Head of caudate nucleus (tissue), 42 donors: ENCODE results near the gene BAIAP2L2.
"Not testable (repeated sequence)": the region's sequence is repeated elsewhere in the genome, so short reads cannot be mapped to it uniquely, and the experiment has no call there.

Experiments
- DNase-seq, 42 donors: peaks; one replicate each; pipeline versions ENCODE4 v3.0.0 to v3.0.0-alpha.2; 2020 to 2021; ENCODE audit warnings: mixed read lengths in 7 of 42
- intact Hi-C: fragments of 100-400 bp; cut with DNase I; formaldehyde crosslinking; loops from one replicate; pipeline ENCODE4 v1.15.0; 2022

BAIAP2L2 gene

DNA sequence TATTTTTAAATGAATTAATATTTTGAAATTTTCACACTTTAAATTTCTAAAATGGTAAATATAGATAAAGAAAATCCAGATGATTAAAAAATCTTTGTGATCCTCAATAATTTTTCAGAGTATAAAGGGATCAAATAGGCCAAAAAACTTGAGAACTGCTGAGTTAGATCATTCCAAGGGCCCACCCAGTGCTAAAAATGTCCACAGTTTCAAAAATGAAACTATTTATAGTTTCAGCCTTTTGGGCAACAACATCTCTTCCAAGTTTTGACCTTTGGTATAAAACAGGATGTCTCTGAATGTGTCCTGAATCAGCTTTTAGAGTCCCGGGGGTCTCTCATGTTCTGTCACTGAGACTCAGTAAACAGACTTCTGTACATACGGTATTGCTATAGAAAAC, 20.9 kb upstream of the BAIAP2L2 start:
- no peak for DNase-seq
- intact Hi-C loops = no loop called here

DNA sequence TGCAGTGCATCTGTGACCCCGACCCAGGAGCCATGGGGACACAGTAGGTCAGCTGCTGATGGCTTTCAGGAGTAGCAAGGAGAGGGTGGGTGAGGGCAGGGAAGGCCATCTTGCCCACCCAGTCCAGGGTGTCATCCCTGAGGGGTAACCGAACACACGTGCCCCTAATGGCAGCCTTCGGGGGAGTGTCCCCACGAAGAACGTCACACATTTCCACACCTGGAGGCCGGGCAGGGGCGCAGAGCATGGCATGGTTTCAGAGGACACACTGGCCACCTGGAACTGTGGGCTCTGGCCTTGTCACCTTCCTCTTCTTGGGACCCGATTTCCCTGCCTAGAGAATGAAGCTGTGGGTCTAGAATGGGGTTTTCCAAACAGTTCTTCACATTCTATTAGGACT, 19.4 kb upstream of the BAIAP2L2 start:
- intact Hi-C loops = no loop called here
- DNase-seq = no peak

DNA sequence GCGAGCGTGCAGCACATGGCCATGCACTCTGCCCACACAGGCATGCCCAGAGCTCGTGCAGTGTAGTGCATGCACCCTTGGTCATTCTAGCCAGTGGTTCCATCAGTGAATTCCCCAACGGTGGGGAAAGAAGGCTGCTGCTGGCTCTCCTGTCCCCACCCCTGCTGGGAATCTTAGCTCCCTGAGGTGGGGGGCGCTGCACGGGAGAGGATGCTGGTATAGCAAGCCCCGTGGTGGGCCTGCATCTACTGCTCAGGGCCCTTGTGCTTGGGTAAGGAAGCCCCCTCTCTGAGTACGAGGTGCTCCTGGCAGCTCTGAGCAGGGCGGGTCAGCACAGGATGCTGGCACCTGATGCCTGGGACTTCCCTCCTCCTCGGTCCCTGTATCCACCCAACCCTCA, 18.5 kb upstream of the BAIAP2L2 start:
- DNase-seq = no peak
- intact Hi-C loops = no loop called here

DNA sequence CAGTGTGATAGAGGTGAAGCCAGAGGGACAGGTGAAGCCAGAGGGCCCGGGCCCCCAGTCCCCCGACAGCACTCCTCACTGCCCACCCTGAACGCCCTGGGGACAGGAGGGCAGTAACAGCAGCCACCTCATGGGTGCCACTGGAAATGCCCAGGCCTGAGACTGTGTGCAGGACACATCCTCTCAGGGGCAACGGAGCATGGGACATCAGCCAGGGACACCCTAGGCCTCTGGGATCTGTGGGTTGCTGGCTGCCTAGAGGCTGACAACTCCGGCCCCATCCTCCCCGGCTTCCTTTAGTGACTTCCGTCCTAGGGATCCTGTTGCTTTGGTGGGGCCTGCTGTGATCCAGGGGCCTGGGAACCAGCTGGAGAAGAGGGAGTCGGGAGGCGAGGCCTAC, 17.4 kb upstream of the BAIAP2L2 start:
- DNase-seq = no peak
- intact Hi-C loops = no loop called here

DNA sequence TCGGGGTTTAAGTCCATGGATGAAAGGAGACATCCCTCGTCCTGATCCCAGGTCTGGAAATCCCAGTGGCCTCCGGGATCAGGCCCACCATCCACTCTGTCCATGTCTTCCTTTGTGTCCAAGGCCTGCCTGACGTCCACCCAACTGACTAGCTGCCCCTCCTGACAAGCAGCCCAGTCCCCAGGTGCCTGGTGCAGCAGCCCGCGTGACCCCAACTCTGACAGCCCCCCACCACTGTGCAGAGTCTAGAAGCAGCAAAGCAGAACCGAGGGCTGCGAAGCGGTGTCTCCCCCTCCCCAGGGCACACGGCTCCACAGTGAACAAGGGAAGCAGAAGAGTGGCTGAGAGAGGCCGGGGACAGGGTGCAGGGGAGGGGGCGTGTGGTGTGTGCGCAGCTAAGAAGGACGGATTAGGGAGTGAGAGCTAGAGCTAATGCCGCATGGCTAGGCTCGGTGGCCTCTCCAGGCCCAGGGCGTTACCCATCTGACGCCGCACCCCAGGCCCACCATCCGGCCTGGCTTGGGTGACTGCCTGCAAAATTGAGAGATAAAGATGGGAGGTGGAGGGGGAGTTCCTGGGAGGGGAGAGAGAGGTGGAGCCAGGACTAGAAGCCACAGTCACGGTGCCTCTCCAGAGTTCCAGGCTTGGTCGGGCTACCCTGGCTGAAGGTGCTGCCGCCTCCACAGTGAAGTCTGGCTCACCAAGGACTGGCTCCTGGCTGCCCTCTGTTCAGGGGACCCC, 16.6 kb upstream of the BAIAP2L2 start:
- no peak for DNase-seq
- intact Hi-C loops = no loop called here

DNA sequence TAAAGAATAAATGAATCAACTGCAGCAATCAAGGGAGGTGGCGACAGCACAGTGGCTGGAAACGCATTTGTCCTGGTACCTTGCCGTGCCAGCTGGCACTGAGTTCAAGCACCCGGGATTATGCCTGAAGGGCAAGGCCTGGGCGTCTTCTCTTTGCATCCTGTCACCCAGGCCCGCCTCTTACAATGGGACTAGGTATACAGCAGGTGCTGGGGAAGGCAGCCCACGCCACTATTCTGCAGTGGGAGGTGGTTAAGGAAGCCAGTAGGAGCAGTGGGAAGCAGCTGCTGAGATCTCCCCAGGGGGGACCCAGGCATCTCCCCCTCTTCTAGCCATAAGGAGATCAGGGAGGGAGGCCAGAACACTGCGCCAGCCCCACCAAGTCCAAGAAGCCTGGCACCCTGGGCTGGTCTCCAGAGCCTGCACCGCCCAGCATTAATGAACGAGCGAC, 15.3 kb upstream of the BAIAP2L2 start:
- DNase-seq = peak in 38 of 42 donors; percentile 17 to 87 (median 62)
- intact Hi-C loops = no loop called here

DNA sequence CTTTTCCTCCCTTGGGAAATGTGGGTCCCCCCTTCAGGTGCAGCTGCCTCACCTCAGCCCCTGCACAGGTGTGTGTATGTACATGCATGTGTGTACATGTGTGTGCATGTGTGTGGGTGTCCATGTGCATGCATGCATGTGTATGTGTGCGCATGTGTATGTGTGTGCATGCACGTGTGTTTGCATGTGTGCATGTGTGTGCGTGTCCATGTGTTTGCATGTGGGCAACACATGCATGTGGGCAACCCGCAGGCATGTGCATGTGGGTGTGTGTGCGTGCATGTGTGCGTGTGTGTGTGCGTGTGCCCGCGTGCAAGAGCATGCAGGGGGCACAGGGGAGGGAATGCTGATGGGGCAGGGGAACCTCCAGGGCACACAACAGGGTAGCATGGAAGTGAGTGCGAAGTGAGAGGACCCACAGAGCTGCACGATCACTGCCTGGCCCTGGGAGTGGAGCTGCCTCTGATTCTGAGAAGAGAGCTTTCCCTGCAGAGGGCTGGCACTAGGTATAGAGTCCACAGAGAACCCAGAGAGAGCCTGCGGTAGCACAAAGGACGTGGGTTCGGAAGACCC, 14.6 kb upstream of the BAIAP2L2 start:
- intact Hi-C loops = no loop called here
- DNase-seq = no peak

DNA sequence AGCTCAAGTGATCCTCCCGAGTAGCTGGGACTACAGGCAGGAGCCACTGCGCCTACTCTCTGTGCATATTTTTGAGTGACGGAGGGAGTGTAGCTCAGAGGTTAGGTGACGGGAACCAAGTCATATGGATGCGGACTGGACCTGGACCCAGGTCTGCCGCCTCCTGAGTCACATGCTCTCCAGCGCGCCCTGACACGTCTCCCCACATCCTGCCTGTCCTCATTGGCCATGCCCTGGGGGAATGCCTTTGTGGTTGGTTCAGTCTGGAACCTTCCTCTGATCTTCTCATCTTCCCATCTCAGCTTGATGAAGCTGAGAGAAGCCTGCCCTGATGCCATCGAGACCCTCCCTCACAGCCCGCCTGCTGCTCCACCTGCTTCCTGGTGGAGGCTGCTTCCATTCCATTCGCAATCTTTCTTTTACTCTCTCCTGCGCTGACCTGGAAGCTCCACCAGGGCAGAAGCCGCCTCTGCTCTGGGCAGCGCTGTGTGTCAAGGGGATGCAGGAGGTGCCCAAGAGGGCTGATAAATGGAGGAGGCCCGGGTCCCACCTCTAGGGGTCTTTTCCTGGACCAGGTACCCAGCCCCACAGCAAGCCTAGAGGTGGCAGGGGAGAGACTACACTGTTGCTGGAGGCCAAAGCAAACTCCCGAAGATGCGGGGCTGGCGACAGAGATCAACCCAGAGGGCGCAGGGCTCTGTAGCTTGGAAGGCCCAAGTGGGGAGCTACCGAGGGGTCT, 13.9 kb upstream of the BAIAP2L2 start:
- intact Hi-C loops = no loop called here
- DNase-seq = no peak

DNA sequence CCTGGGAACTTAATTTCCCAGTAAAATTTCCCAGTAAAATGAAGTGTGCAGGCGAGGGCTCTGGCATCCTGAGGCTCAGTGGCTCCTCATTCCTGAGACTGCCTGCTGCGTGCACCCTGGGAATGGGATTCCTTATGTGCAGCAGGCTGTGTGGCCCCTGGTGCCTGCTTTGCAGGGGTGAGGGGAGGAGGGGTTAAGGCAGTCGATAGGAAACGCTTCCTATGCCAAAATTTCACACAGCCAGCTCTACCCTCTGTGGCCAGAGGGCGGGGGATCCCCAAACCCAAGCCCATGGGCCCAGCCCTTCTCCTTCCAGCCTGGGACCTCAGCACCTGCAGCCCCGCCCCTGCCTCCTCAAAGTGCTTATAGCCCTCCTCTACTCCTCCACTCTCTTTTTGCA, 12.1 kb upstream of the BAIAP2L2 start:
- intact Hi-C loops = no loop called here

DNA sequence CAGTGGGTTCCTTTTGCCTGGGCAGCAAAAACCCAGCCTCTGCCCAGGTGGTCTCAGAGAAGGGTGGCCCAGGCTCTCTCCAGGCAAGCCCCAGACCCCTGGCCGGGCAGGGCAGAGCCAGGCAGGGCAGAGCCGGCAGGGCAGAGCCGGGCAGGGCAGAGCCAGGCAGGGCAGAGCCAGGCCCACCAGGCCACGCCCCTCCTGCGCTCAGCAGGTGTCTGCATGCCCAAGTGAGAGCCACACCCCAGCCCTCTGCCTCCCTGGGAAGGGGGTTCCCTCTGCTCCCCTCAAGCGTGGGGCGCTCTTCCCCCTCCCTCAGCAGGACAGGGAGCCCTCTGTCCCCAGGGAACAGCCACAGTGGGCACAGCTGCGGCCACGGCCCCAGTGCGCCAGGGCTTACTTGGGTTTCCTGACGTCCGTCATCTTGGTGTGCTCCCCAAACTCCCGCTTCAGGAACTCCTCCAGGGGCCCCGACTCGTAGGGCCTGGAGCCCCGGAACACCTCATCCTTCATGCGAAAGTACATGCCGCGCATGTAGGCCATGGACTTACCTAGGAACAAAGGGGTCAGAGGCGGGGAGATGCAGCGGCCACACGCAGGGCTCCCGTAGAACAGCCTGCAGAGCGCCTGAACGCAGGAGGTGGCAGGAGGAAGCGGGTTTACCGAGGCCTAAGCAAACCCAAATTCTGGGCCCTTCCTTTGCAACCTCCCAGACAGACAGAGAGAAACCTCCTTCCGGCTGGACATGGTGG, 10.1 kb upstream of the BAIAP2L2 start:
- DNase-seq = no peak
- intact Hi-C loops = no loop called here

More for the DNA sequence above, 12.1 kb upstream of the BAIAP2L2 start:
- DNase-seq = no peak

DNA sequence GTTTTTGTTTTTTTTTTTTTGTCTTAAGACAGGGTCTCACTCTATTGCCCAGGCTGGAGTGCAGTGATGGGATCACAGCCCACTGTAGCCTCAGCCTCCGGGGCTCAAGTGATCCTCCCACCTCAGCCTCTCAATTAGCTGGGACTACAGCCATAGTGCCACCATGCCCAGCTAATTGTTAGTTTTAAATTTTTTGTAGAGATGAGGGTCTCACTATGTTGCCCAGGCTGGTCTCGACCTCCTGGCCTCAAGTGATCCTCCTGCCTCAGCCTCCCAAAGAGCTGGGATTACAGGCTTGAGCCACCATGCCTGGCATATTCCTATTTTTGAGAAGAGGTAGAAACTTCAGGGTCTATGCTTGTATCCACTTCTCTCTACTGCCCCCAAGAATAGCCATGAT, 8.3 kb upstream of the BAIAP2L2 start:
- intact Hi-C loops = loop anchor here (10.0 kb wide), 1 partner anchor 116 kb away; no protein-coding TSS in a partner anchor

DNA sequence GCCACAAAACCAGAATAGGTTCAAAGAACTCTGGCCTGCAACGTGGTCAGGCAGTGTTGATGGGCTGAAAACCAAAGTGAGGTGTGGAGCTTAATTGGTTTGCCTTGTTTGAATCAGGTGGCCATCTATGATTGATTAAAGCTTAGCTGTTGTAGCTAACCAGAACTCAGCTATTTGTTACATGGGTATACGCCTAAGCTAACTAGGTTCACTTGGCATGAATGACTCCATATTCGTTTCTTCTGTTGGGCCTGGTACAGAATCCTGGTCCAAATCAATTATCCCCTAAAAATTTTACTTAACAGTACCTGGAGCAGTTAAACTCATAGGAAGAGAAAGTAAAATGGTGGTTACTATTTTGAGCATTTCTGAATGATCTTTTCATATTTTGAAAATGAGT, 7.7 kb upstream of the BAIAP2L2 start:
- intact Hi-C loops = loop anchor here (10.0 kb wide), 1 partner anchor 117 kb away; no protein-coding TSS in a partner anchor
- no peak for DNase-seq

More for the DNA sequence above, 8.3 kb upstream of the BAIAP2L2 start:
- DNase-seq = not testable (repeated sequence)

DNA sequence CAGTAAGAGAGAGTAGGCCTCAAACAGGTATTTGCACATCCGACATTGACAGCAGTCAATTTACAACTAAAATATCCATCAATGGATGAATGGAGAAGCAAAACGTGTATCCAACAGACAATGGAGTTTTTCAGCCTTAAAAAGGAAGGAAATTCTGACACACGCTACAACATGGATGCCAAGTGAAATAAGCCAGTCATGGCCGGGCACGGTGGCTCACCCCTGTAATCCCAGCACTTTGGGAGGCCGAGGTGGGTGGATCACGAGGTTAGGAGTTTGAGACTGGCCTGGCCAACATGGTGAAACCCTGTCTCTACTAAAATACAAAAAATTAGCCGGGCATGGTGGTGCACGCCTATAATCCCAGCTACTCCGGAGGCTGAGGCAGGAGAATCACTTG, 7.1 kb upstream of the BAIAP2L2 start:
- not testable (repeated sequence) for DNase-seq
- intact Hi-C loops = loop anchor here (10.0 kb wide), 1 partner anchor 117 kb away; no protein-coding TSS in a partner anchor

DNA sequence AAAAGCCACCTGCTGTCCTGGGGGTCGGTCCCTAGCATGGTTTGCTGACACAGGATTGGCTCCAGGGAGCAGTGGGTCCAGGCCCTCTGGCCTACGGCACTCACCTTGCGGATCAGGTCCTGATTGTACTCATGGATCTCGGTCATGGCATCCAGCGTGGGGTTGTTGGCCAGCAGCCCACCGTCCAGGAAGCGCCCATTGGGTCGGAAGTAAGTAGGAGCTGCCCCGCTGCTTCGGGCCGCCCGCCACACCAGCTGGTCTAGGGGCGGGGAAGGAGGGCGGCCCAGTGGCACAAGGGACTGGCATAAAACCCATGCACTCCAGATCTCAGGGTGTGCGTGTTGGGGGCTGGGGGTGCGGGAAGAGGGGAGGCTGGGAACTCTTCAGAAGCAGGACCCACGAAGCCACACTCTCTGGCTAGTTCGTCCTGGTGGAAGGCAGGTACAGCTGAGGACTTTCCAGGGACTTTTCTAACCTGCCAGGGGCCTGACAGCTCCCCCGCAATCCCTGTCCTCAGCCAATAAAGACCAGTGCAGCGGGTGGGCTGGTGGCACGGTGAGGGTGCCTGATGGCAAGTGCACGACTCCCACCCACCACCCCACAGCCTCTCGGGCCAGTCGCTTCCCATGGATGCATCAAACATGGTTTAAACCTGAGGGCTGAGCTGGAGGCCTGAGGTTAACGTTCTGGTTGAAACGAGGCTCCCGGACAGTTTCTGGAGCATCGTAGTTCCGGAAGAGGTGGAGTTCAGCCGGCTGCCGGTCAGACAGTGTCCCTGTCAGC, 5.1 kb upstream of the BAIAP2L2 start:
- intact Hi-C loops = loop anchor here (10.0 kb wide), 1 partner anchor 119 kb away; no protein-coding TSS in a partner anchor
- no peak for DNase-seq

DNA sequence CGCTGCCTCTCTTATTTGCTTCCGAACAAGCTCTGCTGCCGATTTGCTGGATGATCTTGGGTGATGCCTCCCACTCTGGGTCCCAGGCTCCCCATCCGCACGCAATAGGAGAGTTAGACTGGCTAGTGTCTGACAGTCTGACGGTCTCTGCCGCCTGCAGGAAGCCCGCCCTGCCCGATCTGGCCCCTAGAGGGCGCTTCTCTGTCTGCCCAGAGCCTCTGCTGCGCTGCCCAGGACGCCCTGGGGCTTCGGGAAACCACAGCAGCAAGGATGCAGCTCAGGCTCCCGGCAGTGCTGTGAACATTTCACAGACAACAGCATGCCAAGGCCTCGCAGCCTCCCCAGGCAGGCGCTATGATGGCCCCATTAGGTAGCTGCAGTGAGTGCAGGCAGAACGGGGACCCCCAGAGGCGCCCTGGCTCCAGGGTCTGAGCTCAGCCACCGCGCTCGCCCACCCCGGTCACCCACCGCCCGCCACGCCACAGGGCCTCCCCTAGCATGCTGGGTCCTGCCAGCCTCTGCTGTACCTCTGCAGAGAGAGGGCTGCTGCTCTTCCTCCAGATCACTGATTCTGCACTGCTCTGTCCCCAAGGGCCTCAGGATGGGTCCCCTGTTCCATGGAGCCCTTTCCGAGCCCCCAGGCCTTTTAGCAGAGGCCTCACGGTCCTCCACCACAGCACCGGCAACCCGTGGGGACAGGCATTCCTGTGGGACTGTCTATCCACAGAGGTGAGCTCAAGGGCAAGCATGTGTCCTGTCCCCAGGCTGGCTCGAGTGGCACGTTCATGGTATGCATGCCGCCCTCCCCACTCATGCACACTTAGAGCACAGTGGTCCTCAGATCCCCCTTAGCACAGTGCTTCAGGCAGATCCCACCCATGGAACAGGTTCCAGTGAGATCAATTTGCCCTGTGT, 4.3 kb upstream of the BAIAP2L2 start:
- peak; percentile 65 to 95 (median 89) for DNase-seq
- intact Hi-C loops = loop anchor here (10.0 kb wide), 1 partner anchor 120 kb away; no protein-coding TSS in a partner anchor

DNA sequence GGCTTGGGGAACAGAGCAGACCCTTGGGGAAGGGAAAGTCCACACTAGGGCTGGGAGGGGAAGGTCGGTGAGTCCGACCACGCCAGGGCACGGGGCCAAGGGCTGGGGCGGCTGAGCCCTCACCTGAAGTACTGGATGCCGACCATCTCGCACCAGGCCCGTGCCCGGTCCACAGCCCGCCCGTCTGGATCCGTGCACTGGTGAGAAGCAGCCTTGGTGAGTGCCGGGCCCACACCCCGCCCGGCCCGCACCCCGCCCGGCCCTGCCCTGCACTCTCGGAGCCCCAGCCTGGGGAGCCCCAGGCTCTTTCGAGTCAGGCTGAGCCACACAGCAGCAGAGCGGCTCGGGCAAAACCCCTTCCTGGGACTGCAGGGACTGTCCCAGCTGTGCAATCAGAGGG, 1.9 kb upstream of the BAIAP2L2 start:
- intact Hi-C loops = loop anchor here (10.0 kb wide), 1 partner anchor 122 kb away; no protein-coding TSS in a partner anchor
- DNase-seq = no peak

DNA sequence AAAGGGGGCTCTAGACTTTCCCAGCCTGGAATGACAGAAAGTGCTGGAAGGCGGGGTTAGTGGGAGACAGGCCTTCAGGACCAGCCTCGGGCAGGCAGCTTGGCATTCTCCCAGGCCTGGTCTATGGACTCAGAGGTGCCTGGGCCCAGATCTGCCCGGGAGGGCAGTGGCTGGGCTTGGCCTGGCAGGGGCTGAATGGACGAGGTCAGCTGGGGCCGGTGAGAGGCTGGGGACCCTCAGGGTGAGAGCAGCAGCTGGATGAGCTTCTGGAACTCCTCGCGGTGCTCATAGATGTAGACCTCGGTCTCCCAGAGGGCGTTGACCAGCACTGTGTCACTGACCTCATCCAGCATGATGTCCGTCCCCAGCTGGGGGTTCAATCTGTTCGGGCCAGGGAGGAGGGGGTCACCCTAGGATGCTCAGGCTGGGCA, 1.5 kb upstream of the BAIAP2L2 start:
- intact Hi-C loops = loop anchor here (10.0 kb wide), 1 partner anchor 123 kb away; no protein-coding TSS in a partner anchor

More for the DNA sequence above, 1.5 kb upstream of the BAIAP2L2 start:
- no peak for DNase-seq
